NOMO-1 (cell line): ENCODE results near the gene SORCS2.

ENCODE experiments used
- DNase-seq, 2 experiments: peaks; one replicate each; lab custom pipeline; 2025; ENCODE audit not compliant: unreplicated experiment in 2 of 2; lab: John Stamatoyannopoulos, UW

The SORCS2 gene

DNA sequence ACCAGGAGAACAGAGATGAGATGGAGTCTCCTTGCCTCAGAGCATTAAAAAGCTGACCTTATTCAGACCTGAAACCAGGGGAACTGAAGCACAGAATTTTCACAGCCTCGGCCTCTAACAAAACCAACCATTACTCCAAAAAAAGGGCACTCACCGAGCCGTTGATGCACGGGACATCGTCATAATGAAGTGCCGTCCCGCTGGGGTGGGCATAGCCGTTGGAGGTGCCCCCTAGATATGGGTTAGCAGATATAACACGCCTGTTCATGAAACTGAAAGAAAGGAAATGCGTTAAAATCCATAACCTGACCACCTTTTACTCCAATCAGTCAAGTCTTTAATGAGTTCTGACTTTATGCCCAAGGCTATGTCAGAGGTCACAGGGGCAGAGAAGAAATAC, 593.7 kb downstream of the SORCS2 start:
- DNase-seq = no peak

DNA sequence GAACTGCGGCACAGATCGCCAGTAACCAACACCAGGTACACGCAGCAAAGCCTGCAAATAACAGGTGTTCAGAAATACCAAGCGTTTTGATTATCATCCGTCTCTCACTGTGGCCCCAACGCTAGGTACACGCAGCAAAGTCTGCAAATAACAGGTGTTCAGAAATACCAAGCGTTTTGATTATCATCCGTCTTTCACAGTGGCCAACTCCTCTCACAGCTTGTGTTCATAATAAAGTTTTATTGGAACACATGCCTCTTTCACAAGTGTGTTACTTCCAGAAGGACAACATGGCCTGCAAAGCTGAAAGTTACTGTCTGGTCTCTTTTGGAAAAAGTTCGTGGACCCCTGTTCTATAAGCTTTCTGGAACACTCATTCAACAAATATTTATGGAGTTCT, 594.2 kb downstream of the SORCS2 start:
- no peak for DNase-seq

DNA sequence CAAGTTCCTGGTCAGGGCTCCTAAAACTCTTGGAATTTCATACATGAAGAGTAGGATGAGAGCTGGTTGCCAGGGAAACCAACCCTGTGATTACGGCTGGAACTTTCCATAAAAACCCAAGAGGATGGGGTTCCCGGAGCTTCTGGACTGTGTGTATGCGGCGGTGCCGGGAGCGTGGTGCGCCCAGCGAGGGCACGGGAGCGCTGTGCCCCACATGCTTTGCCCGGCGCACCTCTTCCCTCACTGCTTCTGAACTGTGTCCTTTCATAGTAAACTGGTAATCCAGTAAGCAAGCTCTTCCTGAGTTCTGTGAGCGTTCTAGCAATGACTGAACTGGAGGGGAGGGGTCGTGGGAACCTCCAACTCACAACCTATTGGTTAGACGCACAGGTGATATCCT, 594.7 kb downstream of the SORCS2 start:
- no peak for DNase-seq

DNA sequence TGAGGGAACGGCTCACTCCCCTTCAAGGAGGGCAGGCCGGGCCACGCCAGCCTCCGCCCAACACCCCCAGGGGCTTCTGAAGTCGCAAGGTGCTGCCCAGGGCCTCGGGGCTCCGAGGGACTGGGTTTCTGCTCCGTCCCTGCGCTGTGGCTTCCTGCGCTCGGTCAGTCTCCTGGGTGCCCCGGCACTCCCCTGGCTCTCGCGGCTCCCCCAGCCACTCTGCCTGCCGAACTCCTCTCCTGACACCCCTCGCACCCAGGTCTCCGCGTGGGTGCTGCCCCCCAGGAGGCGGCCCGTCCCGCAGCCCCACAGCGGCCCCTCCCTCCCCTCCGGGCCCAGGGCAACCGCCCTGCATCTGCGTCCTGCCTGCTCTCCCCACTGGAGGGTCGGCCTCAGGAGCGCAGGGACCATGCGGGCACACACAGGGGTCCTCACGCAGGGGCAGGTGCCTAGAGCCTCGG, 595.4 kb downstream of the SORCS2 start:
- DNase-seq = no peak

DNA sequence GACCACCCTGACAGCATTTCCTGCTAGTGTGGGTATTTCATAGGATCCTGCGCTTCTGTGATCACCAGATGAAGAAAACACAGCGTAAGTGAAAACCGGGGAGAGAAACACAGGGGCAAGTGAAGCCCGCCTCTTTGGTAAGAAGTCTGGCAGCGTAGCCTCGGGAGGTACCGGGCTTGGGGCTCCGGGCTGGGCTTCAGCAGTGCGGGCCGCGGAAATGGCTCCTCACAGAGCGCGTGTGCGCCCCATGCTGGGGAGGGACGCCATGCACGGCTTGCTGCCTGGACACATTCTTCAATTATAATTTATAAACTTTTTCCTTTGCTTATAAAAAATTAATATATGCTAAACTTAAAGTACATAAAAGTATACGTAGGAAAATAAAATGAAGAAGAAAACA, 595.9 kb downstream of the SORCS2 start:
- DNase-seq = no peak

DNA sequence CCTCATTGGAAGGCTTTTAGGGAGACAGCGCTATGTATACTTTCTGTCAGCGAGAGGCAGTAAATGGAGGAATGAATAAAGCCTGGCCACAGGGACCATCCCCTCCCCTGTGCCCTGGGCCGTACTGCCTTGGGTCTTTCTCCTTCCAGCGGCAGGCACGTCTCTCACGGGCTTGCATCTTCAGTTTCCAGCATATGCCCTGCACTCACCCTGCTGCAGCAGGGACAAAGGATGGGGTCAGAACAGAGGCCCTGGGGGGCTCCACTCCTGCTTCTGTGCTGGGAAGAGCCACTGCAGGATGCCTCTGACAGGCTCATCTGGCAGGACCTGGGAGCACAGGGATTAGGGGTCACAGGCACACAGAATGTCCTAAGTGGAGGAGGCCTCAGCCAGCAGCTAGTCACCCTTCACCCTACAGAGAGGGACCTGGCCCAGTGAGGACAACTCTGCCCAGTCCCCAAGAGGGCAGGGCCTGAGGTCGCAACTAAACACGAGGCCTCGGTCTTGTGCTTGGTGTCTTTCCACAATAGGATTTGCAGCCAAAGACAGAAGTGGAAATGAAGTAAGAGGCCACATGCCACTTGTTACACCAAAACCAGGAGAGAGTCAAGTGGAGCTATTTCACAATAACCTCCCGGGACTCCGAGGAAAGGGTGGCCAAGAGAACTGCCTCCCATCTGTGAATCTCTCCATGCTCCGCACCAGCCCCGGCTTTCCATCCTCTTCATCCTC, 596.5 kb downstream of the SORCS2 start:
- DNase-seq = no peak

DNA sequence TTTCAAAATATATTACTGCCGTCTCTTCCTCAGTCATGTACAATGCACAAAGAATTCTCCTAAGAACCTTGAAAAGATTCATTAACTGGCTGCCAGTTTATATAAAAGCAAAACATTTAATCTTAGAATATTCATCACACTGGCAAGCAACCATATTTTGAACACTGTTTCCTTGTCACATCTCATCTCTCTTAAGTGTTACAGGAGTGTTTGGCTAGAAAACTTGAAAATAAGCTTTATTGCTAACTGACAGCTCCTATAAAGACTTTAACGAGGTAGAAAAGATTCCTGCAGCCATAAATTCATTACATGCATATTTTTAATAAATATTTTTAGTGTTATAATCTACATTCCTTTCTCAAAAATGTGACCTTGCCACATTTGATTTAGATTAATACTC, 597.7 kb downstream of the SORCS2 start:
- DNase-seq = no peak

DNA sequence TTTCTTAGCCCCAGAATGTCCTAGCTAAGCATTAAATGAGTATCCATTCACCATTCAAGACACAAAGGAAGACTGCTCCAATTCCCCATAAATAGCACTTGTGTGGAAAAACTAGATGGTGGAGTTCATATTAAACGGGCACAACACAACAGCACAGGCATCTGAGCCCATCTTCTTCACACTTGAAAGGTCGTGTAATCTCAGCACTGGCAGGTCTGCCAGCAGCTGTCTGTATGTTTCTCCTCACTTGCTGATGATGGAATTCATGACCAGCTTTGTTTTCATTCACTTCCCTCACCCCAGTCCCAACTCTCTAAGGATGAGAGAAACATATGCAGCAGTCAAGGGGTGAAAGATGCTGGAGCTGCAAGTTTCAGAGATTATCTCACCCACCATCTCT, 598.7 kb downstream of the SORCS2 start:
- no peak for DNase-seq
